NCI-H187 treated with DMSO at 0.1 percent for 48 hours (cell line): ENCODE measurements around the gene NELFCD.
"Not testable (repeated sequence)": the region's sequence is repeated elsewhere in the genome, so short reads cannot be mapped to it uniquely, and the experiment has no call there.

Experiments
- DNase-seq: peaks from one replicate; lab custom pipeline; 2025; lab: John Stamatoyannopoulos, UW

Gene NELFCD

DNA sequence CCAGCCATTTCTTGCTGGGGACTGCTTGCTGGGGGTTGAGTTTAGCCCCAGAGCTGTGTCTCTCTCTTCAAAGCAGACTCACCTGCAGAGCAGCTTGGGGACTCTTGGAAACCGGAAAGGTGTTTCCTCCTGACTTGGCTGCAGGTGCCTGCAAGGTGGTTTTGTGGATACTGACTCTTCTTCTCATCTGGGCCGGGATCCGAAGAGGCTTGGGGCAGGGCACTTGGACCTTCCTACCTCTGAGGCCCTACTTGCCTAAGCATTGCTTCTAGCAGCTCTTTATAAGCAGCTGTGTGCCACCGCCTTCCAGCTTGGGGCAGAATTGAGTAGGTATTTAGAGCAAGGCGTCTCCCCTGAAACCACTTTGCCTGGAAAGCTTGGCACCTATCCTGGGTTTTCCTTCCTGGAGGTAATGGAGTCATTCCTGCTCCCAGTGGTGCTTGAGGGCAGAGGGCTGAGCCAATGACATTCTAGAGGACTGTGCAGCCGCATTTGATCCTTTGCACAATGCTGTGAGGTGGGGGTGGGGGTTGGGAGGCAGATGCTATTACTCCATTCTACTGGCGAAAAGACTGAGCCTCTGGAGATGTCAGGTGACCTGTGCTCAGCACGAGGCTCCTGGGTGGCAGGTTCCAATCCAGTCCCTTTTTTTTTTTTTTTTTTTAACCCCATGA is 29.4 kb downstream of the NELFCD start:
- DNase-seq = no peak

DNA sequence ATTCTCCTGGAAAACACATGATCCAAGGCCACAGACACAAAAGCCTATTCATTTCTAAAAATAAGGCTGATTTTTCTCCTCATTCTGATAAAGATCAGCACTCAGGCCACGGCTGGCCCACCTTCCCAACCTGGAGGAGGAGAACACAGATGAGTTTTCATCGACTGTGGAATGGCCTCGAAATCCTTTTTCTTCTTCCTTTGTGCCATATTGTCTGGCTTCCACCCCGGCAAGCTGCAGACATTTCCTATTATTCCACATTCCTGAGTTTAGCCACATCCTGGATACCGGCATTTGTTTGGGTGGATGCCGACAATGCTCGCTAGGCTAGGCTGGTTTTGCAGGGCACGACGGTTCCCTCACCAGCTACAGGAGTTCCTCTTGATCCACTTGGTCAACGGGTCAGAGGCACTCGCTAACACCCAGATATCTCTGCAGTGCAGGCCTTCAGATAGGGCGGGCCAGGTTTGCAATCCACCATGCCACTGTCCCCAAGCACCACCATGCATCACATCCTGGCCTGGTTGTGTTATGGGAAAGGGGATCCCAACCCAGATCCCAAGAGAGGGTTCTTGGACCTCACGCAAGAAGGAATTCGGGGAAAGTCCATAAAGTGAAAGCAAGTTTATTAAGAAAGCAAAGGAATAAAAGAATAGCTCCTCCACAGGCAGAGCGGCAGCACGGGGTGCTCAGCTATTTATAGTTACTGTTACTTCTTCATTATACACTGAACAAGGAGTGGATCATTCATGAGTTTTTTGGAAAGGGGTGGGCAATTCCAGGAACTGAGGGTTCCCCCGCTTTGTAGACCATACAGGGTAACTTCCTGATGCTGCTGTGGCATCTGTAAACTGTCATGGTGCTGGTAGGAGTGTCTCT is 30.2 kb downstream of the NELFCD start:
- no peak for DNase-seq

DNA sequence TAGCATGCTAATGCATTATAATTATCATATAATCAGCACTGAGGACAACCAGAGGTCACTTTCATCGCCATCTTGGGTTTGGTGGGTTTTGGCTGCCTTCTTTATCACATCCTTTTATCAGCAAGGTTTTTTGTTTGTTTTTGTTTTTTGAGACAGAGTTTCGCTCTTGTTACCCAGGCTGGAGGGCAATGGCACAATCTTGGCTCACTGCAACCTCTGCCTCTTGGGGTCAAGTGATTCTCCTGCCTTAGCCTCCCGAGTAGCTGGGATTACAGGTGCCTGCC is 30.8 kb downstream of the NELFCD start:
- not testable (repeated sequence) for DNase-seq

DNA sequence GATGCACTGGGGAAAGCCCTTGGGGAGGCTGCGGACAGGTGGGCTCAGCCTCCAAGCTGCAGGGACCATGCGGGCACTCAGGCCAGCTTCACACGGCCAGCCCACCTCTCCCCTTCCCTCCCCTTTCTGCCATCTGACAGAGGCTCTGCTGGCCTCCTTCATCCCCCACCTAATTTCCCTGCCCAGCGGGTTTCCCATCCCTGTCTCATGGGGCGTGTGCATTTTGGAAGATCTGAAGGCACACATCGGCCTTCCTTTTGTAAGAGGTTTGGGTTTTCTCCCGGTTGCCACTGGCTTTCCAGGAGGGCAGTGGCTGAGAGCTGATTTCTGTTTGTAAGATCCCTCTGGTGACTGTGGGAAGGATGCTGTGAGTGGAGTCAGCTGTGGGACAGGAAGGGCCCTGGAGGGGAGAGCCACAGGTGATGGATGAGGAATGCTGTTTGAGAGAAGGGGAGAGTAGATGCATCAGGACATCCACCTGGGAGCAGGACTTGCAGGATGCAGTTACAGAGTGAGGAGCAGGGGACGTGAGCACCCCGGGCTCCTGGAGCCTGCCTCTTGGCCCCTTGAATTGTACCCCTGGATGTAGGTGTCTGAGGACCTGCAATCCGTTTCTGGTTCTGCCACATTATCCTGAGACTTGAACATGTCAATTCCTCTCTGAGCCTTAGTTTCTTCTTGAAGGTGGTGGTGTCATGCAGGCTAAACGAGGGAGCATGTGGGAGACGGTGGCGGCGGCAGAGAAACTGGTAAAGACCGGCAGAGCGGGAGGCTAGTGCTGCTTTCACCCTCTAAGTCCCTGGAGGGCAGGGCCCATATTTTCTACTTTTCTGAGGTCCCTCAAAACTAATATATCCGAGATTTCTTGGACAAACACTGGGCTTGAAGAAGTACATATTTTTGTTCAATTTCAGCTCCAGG is 32.2 kb downstream of the NELFCD start:
- DNase-seq = no peak

DNA sequence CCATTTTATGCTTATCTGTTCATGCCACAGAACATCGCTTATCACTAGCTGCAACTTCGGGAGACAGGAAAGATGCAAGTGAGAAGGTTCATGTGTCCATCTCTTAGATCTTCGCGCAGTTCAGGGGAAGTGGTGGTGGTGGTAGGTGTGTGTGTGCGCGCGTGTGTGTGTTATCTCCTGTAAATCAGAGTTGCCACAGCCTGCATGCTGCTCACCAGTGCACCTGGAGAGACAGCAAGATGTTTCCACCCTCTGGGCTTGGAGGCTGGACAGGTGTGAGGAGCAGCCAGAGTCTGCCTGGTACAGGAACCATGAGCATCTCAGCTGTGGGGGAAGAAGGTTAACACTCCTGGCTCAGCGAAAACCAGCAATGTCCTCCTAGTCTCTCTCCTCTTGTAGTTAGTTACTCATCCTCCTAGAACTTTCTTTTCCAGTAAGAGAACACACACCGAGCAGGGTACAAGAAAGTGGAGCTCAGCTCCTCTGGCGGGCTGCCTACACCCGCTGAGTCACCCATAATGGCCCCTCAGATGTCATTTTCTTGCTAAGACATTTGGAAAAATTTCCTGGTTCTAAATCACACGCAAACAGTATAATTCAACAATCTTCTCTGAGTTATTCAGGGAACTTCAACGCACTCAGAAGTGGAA is 33.0 kb downstream of the NELFCD start:
- no peak for DNase-seq

DNA sequence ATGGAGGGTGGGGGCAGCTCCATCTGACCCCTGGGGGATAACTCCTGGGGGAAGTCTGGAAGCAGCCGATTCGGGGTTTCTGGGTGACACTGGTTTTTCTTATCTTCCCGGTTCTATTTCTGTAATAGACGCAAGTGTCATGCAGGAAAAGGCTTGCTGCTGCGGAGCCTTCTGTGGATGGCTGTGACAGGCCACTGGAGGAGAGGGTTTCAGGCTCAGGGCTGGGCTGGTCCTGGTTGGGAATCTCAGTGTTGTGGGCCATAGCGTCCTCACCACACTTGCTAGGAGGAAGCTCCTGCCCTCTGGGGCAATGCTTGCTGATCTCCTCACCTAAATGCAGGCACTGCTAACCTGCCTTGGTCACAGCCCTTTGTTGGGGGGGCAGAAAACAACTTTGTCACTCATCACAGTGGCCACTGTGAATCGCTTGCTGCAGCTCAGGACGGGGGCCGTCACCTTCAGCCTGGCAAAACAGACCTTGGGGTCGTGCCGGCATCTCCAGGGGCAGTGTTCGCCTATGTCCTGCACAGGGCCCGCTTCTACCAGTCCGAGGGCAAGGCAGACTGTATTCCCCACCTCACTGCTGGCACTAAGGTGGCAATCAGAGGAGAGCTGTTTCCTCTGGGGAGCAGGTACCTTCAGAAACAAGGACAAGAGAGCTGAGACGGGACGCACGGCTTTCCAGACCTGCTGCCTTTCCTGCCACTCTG is 33.8 kb downstream of the NELFCD start:
- no peak for DNase-seq

DNA sequence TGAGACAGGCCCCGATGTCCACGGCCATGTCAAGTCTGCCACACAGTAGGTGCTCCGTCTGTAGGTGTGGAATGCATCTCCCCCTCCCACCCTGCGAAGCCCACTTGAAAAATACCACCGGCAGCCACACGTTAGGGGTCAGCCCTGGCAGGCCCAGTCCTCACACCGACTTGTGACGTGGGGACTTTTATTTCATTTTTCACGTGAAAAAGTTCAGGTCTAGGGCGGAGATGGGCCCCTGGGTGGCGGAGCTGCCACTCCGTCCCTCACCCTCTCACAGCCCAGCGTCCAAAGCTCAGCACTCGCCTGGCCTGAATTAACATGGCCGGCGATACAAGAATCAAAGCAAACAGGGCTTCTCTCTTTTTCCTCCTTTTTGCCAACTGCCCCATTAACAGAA is 34.4 kb downstream of the NELFCD start:
- no peak for DNase-seq

DNA sequence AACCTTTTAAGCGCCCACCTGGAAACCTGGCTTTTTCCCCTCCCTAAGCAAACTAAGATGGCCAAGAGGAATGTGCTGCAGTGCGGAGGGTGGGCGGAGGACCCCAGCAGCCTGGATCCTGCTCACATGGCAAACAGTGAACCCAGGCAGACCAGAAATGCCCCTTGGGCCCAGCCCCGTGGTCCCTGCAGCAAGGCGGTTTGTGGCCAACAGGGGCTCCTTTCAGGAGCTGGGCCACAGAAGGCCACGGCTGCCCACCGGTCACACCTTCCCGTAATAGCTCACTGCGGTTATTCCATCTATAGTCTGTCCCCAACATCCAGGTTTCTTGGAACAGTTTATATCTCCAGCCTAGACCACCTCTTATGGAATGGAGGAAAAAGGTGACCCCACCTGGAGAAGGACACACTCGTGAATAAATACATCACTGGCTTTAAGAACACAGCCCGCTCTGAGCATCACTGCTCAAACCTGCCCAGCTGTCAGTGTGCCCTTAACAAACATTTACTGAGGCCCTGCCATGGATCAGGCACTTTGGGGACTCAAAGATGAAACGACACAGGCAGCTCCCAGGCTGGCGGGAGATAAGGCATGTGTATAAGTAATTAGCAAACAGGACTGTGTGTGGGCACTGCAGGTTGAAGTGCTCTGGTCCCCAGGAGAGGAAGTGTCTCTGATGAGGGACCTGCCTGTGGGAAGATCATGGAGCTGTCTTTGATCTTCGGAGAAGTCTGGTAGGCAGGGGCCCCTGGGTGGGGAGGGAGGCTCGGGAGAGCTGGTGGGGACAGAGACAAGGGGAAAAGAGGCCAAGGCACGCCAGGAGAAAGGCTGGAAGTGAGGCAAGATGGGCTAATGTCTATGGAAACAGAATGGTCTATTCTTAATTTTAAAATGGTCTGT is 35.0 kb downstream of the NELFCD start:
- DNase-seq = no peak

DNA sequence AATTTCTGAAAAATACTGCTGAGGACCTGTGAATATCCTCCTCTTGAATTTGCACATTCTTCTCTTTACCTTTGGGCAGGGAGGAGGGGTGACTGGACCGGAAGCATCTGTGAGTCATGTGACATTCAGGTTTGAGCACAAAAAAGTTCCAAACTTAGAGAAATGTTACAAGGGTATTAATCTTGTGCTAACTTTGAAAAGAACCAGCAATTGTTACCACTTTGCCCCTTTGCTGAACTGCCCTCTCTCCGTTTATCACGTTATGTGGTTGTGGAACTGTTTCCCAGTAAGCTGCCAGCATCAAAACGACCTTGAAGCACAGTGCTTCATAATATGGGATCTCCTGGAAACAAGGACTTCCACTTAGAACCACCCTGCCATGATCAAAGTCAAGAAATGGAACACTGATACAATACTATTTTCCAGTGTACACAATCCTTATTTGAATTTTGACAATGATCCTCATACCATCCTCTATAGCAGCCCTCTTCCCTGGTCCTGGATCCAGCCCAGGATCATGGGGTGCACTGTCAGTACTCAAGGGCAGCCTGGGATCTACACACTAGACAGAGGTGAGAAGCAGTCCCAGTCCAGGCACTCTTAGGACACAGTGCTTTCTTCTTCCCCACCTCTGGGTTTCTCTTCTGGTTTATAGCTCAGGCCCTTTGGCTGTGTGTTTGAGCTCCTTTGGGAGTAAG is 35.9 kb downstream of the NELFCD start:
- DNase-seq = no peak

DNA sequence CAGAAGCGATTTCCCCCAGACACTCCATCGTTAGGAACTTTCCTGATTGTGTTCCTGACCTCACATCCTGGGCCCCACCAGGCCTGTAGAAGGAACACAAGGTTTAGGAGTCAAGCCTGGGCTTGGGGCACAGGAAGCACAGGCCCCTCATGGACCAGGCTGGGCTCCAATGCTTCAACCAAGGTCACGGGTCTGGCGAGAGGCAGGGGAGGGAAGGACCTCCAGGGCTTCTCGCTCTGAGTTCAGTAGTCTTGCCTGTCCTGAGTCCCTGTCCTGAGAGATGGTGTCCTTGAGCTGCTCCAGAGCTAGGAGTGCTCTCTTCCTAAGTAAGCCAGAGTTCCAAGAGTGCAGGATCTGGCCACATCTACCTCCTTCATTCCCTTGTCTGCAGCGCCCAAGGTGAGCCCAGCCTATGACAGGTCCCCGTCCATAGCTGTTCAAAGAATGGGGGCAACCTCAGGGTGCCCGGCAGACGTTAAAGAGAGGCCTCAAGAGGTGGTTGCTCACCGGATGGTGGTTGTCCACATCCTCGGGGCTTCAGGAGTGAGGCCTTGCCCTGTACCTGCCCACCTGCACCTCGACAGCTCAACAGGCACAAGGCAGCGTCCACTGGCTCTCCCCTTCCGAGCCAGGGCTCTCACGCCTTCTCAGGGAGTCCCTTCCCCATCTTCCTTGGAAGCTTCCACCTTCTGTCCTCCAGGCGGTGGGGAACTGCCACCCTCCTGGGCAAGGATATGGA is 36.6 kb downstream of the NELFCD start:
- no peak for DNase-seq

DNA sequence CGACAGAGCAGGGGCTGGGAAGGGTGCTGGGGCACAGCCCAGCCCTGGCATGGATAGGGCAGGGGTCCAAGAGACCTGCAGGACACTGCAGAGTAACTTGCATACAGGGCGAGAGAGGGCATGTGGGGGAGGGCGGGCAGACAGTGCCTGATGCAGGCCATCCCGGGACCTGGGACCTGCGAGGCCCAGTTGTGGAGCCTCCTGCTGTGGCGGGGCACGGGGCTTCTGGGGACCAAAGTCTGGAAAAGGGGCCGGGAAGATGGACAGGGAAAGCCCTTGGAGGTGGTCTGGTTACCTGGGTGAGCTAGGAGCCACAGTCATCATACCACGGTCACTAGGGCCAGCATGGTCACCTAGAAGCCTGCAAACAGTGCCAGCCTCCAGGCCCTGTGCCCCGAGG is 37.8 kb downstream of the NELFCD start:
- DNase-seq = no peak

DNA sequence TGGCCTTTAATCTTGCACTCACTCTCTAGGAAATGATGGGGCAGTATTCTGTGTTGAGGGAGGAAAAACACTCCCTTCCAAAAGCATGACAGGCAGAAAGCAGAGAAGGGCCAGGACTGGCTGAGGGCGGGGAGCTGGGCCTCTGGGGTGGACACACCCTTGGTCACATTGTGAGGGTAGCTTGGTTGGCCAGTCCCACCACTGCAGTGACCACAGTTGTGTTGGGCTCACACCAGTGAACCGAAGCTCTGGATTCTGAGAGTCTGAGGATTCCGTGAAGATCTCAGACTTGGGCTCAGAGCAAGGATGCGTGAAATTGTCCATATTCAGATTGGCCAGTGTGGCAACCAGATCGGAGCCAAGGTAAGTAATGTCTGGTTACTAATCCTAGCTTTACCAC is 38.2 kb downstream of the NELFCD start, which contains the start of gene TUBB1:
TSS of gene TUBB1 (plus strand) at position 213 of the 400 bp plus-strand sequence. CDS start at position 307, 94 bp downstream.
- no peak for DNase-seq

DNA sequence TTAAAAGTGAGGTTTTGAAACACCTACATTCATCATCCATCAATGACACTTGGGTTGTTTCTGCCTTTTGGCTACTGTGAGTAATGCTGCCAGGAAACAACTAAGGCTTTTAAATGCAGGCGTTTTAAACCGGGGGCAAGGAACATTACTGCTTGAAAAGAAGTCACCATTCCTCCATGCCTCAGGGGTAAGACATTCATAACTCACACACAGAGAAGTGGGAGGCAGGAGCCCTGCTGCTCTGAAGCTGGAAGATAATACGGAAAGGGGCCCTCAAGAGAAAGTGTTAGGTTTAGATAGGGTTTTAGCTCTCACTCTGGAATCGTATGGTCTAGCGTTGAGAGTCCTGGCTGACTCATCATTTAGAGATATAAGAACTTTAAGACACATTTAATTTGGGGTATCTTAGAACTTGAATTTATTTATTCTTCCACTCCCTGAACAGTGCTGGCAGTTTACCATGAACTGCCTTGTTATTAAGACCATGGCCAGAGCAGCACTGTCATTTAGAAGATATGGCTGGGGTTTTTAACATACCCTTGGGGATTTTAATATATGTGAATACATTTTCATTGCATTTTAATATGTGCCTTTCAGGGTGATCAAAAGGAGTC is 40.0 kb downstream of the NELFCD start:
- DNase-seq = no peak

DNA sequence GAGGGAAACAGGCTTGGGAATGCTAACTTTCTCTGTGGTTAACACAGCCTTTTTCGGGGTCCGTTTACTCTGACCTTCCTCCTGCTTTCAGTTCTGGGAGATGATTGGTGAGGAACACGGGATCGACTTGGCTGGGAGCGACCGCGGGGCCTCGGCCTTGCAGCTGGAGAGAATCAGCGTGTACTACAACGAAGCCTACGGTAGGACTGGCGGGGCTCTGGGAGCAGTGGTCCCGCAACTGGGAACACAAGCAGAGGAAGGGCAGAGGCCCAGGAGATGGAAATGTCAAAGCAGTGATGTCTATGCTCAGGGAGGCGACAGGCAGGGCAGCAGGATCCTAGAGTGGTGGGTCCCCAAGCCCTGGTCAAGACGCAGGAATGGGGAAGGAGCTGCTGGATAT is 41.7 kb downstream of the NELFCD start:
- DNase-seq = no peak

DNA sequence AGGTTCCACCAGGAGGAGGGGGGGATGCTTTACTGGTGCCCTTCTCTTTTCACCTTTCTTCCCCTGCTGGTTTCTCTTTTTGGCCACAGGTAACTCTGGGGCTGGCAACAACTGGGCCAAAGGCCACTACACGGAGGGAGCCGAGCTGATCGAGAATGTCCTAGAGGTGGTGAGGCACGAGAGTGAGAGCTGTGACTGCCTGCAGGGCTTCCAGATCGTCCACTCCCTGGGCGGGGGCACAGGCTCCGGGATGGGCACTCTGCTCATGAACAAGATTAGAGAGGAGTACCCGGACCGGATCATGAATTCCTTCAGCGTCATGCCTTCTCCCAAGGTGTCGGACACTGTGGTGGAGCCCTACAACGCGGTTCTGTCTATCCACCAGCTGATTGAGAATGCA is 42.6 kb downstream of the NELFCD start:
- DNase-seq = no peak

DNA sequence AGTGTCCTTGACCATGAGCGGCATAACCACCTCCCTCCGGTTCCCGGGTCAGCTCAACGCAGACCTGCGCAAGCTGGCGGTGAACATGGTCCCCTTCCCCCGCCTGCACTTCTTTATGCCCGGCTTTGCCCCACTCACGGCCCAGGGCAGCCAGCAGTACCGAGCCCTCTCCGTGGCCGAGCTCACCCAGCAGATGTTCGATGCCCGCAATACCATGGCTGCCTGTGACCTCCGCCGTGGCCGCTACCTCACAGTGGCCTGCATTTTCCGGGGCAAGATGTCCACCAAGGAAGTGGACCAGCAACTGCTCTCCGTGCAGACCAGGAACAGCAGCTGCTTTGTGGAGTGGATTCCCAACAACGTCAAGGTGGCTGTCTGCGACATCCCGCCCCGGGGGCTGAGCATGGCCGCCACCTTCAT is 43.1 kb downstream of the NELFCD start:
- DNase-seq = no peak

DNA sequence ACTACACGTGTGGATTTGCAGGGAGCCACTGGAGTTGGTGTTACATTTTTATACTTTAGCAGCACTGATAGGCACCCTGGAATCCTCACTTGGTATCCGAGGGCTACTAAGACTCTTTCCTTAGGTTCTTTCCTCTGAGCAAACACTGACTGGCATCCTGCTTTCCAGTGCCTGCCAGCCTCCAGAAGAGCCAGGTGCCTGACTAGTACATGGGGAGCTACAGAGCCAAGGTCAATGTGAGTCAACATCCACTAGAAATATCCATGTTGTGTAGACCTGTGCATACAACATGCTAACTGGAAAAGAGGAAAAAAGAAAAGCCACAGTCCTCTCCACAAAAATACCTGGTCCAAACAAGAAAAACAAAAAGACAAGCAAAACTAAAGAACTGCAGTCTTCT is 44.0 kb downstream of the NELFCD start:
- no peak for DNase-seq

DNA sequence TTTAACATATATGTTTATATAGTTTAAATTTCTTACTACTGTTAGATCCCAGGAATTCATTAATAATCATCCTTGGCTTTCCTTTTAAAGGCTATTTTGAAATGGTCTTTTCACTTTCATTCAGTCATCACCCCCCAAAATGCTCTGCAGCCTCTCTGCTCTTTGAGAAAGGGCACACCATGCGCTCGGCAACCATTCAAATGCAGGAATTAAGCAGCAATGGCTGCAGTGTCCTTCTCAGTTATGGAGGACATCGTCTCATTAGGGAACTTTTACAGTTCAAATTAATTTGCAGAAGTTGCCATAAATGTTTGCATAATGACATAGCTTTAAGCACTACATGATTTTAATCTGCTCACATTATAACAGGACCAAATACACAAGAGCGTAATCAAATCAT is 44.5 kb downstream of the NELFCD start:
- DNase-seq = no peak
